GM12801 (cell line): ENCODE results near the gene CENPP.

ENCODE experiments used
- CTCF ChIP-seq: IDR thresholded peaks from one replicate; pipeline ENCODE4 v1.5.1; 2011; ENCODE audit warnings: control low read depth; ENCODE audit not compliant: insufficient read length; ENCODE audit errors: extremely low read depth

CENPP gene

GRCh38 chr9:92483627-92484545 is 158.1 kb downstream of the CENPP start:
- TF ChIP-seq CTCF, result no peak

GRCh38 chr9:92484563-92484962 is 158.8 kb downstream of the CENPP start:
- TF ChIP-seq CTCF, result no peak

- no peak for TF ChIP-seq CTCF
Measured at GRCh38 chr9:92486371-92486770, 160.6 kb downstream of the CENPP start.

- TF ChIP-seq CTCF, result no peak
Measured at GRCh38 chr9:92488681-92489550, 163.2 kb downstream of the CENPP start.

GRCh38 chr9:92492781-92493401 is 167.1 kb downstream of the CENPP start:
- no peak for TF ChIP-seq CTCF

- TF ChIP-seq CTCF, result no peak
Measured at GRCh38 chr9:92493749-92494387, 168.1 kb downstream of the CENPP start.
